Measurements from ENCODE around the gene TMEM178B. TPM values are rescaled to one million over a fixed set of nuclear protein-coding genes. Genes with fewer than 3 reads are reported as not detected.

TMEM178B gene
- total and polyA plus RNA-seq, 2 of the 4 experiments (the other 2 are of a cell fraction): under 0.01 to 0.05 TPM

- Histone ChIP-seq H3K4me1 (ENCODE audit: control insufficient read depth, insufficient read depth, low read length) (no peaks in the 10 kb centered on the region), H2BK120ac (ENCODE audit: low read depth, low read length) (no peak overlapping the region), H3K56ac (ENCODE audit: extremely low read depth, insufficient read depth, low read length) (no peak overlapping the region), H3K27ac (ENCODE audit: insufficient read depth, low read length) (no peak overlapping the region), H4K5ac (ENCODE audit: low read depth, low read length) (no peak overlapping the region), H4K20me1 (ENCODE audit: insufficient read depth, low read length) (no peaks in the 10 kb centered on the region), H2BK20ac (ENCODE audit: low read depth, low read length) (no peak overlapping the region), H3K23ac (ENCODE audit: low read depth, low read length) (no peak overlapping the region), H3K27me3 (ENCODE audit: control insufficient read depth, insufficient read depth, low read length) (no peaks in the 10 kb centered on the region), H3K9ac (ENCODE audit: low read depth, low read length) (no peak overlapping the region), H3K9me3 (ENCODE audit: control insufficient read depth, insufficient read depth, low read length) (0 out of 2 replicates have a peak, but pooled peaks cover 4% of the 10 kb centered on the region), H4K8ac (ENCODE audit: low read depth in 2 of 2, low read length in 2 of 2) (no peak overlapping the region), H4K91ac (ENCODE audit: insufficient read depth, low read depth, low read length) (no peak overlapping the region), H3K4me3 (ENCODE audit: insufficient read depth, low read depth, low read length) (no peak overlapping the region), H3K4ac (ENCODE audit: low read depth, low read length) (no peak overlapping the region), H3K9me1 (ENCODE audit: insufficient read depth, low read length) (no peaks in the 10 kb centered on the region), H3K4me2 (ENCODE audit: low read depth, low read length) (no peak overlapping the region), H2BK5ac (ENCODE audit: low read depth, low read length, poor library complexity, severe bottlenecking) (no peak overlapping the region), H3K79me1 (ENCODE audit: low read depth in 1 of 2, low read length in 2 of 2) (no peaks in the 10 kb centered on the region), H3K14ac (replicated peaks; ENCODE audit: low read depth, low read length) (no peak overlapping the region), H2AK9ac (replicated peaks; ENCODE audit: low read depth, low read length, poor library complexity) (no peak overlapping the region), H3K18ac (ENCODE audit: low read depth, low read length) (no peak overlapping the region), H2AFZ (replicated peaks; ENCODE audit: low read length, poor library complexity) (no peak overlapping the region), H2BK15ac (ENCODE audit: low read depth, low read length) (no peak overlapping the region), H2AK5ac (ENCODE audit: low read depth, low read length) (no peak overlapping the region), H3K36me3 (ENCODE audit: control insufficient read depth, insufficient read depth, low read length) (no peaks in the 10 kb centered on the region)
- no TSS peak for BruUV-seq (replicated peaks)
- dilution Hi-C loops (cut with HindIII; ENCODE audit: low sequenced_read_pairs, unreplicated experiment): no loop called here
- in situ Hi-C loops (cut with MboI; ENCODE audit: low sequenced_read_pairs): no loop called here
- intact Hi-C loops (cut with micrococcal nuclease): no loop called here
- no CpG with 5 or more reads among the region's 2 CpGs for WGBS, 2 experiments (ENCODE audit: extremely low coverage in 2 of 2, insufficient read length in 1 of 2)
- no peak for ATAC-seq (ENCODE audit: low read depth)
- DNase-seq: no peak
- ChIA-PET CTCF (no interaction called here), POLR2A (ENCODE audit: unreplicated experiment) (no interaction called here)
- TF ChIP-seq MAFK (IDR thresholded peaks at IDR 0.05; ENCODE audit: low read depth, low read length) (no peak), USF2 (IDR thresholded peaks at IDR 0.05; ENCODE audit: low read depth, low read length) (no peak), RCOR1 (IDR thresholded peaks at IDR 0.05; ENCODE audit: insufficient replicate concordance, low read length) (no peak), BHLHE40 (IDR thresholded peaks at IDR 0.05; ENCODE audit: low read depth, low read length) (no peak), FOS (IDR thresholded peaks at IDR 0.05; ENCODE audit: low read depth, low read length) (no peak), SMC3 (IDR thresholded peaks at IDR 0.05; ENCODE audit: low read depth, low read length) (no peak), POLR2A (IDR thresholded peaks at IDR 0.05; ENCODE audit: low read depth, low read length) (no peak), ELK1 (IDR thresholded peaks at IDR 0.05; ENCODE audit: borderline replicate concordance, low read depth, low read length) (no peak), NFE2L2 (IDR thresholded peaks at IDR 0.05; ENCODE audit: low read depth, low read length) (no peak), CTCF (conservative IDR thresholded peaks at IDR 0.05; ENCODE audit: low read depth, low read length) (no peak), CHD1 (IDR thresholded peaks at IDR 0.05; ENCODE audit: low read depth, low read length) (no peak), RFX5 (IDR thresholded peaks at IDR 0.05; ENCODE audit: low read depth, low read length) (no peak), RAD21 (IDR thresholded peaks at IDR 0.05; ENCODE audit: low read length) (no peak), MAZ (IDR thresholded peaks at IDR 0.05; ENCODE audit: borderline replicate concordance, low read depth, low read length) (no peak), CEBPB (IDR thresholded peaks at IDR 0.05; ENCODE audit: low read depth, low read length) (no peak), MXI1 (IDR thresholded peaks at IDR 0.05; ENCODE audit: borderline replicate concordance, low read depth, low read length) (no peak)
These were observed 409.2 kb downstream of the TMEM178B start for GRCh38 chr7:141483044-141483443.

Measured in IMR-90 (cell line).